GM10266 (cell line): Measurements from ENCODE around the gene MIDN.

ENCODE experiments used
- DNase-seq: peaks from one replicate; pipeline ENCODE4 v3.0.0; 2012; ENCODE audit errors: extremely low spot score
- CTCF ChIP-seq: IDR thresholded peaks from 2 replicates; pipeline ENCODE4 v1.5.1; 2012; ENCODE audit warnings: mild to moderate bottlenecking, low read depth; ENCODE audit not compliant: control insufficient read depth, insufficient read depth; ENCODE audit errors: missing control alignments

MIDN gene

GRCh38 chr19:1277061-1277460 lies 28.7 kb downstream of the MIDN start:
- TF ChIP-seq CTCF = no peak
- no peak for DNase-seq

GRCh38 chr19:1278074-1278473 lies 29.7 kb downstream of the MIDN start:
- DNase-seq = no peak
- no peak for TF ChIP-seq CTCF

GRCh38 chr19:1278713-1279660 lies 30.6 kb downstream of the MIDN start:
- DNase-seq = no peak
- TF ChIP-seq CTCF = no peak

GRCh38 chr19:1279782-1280341 lies 31.5 kb downstream of the MIDN start:
- peak; percentile 92 for DNase-seq
- peak; percentile 97 for TF ChIP-seq CTCF

GRCh38 chr19:1280636-1281568 lies 32.5 kb downstream of the MIDN start:
- DNase-seq = no peak
- no peak for TF ChIP-seq CTCF

- no peak for DNase-seq
- no peak for TF ChIP-seq CTCF
Measured at GRCh38 chr19:1281569-1282287, 33.3 kb downstream of the MIDN start.
